ENCODE results near the gene TRMT44.

DNA sequence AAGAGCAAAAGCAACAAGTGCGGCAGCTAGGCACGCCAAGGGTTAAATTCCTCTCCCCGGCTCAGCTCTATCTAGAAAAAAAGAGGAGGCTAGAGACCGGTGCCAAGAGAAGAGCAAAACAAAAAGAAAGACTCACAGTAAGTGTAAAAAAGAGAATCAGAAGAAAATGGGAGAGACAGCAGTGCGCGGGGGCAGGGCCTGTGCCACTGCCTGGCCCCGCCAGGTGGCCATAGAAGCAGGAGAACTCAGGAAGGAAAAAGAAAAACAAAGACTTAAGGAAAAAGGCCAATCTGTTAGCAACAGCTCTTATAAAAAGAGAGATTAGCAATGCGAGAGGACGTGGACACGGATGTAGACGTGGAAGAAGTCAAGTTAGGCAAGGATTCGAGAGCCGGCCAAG lies 3.3 kb upstream of the TRMT44 start:
- TF ChIP-seq, protein P1, sequence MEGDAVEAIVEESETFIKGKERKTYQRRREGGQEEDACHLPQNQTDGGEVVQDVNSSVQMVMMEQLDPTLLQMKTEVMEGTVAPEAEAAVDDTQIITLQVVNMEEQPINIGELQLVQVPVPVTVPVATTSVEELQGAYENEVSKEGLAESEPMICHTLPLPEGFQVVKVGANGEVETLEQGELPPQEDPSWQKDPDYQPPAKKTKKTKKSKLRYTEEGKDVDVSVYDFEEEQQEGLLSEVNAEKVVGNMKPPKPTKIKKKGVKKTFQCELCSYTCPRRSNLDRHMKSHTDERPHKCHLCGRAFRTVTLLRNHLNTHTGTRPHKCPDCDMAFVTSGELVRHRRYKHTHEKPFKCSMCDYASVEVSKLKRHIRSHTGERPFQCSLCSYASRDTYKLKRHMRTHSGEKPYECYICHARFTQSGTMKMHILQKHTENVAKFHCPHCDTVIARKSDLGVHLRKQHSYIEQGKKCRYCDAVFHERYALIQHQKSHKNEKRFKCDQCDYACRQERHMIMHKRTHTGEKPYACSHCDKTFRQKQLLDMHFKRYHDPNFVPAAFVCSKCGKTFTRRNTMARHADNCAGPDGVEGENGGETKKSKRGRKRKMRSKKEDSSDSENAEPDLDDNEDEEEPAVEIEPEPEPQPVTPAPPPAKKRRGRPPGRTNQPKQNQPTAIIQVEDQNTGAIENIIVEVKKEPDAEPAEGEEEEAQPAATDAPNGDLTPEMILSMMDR (conservative IDR thresholded peaks at IDR 0.05; ENCODE audit: low read depth, low read length): no peak
- TF ChIP-seq EZH2 (IDR thresholded peaks at IDR 0.05; ENCODE audit: low read length, unreplicated experiment) (no peak), EZH2phosphoT487 (IDR thresholded peaks at IDR 0.05; ENCODE audit: borderline replicate concordance, low read length) (no peak)

Measured in PC-3 (cell line).